Endothelial cell of umbilical vein (primary cell): Measurements from ENCODE around the gene ZNF304. TPM values are rescaled to one million over a fixed set of nuclear protein-coding genes. Genes with fewer than 3 reads are reported as not detected.

Source experiments
- BruUV-seq: library from RNA; stranded (reverse); fragments of 400-500 nt; replicated peaks from 2 replicates; lab custom pipeline; 2021; lab: Mats Ljungman, UMichigan
- CTCF ChIA-PET: fragments of 300-600, 350-600 bp; sonication (Branson Sonifier 250); formaldehyde crosslinking; loops from one replicate; lab custom pipeline; 2021; ENCODE audit warnings: antibody characterized with exemption, inconsistent platforms; lab: Charles Lee
- POLR2A ChIA-PET: fragments of 300-600, 350-600 bp; sonication (Branson Sonifier 250); formaldehyde crosslinking; loops from one replicate; lab custom pipeline; 2021; ENCODE audit warnings: antibody characterized with exemption, inconsistent platforms; lab: Charles Lee
- DNase-seq: peaks from one replicate; pipeline ENCODE4 v3.0.0-alpha.2; 2011; ENCODE audit warnings: low read depth, low spot score
- FAIRE-seq: peaks from 2 replicates; lab custom pipeline; 2011; peaks lifted over from hg19 to GRCh38; lab: Jason Lieb, UNC
- H2AFZ ChIP-seq: 2 replicates; pipeline ENCODE4 v1.6.0; 2012; ENCODE audit warnings: low read depth, low read length, control low read depth, inconsistent platforms
- H3K27ac ChIP-seq: 2 replicates; pipeline ENCODE4 v1.5.1; 2011; ENCODE audit warnings: low read depth, mild to moderate bottlenecking, control low read depth, low read length, moderate library complexity; ENCODE audit not compliant: insufficient read depth
- H3K27me3 ChIP-seq, 2 experiments: 2 replicates each; pipeline versions ENCODE4 v1.6.0 to v1.6.1; 2011; ENCODE audit warnings: low read length in 2 of 2, mixed read lengths in 1 of 2; ENCODE audit not compliant: control insufficient read depth in 2 of 2, insufficient read depth in 2 of 2
- H3K36me3 ChIP-seq, 2 experiments: 2 replicates in 1 of 2; 3 replicates in 1 of 2; pipeline ENCODE4 v1.5.1; 2011; ENCODE audit warnings: low read length in 2 of 2, mild to moderate bottlenecking in 1 of 2, moderate library complexity in 1 of 2; ENCODE audit not compliant: control insufficient read depth in 2 of 2, insufficient read depth in 2 of 2; ENCODE audit errors: extremely low read depth in 1 of 2
- H3K4me1 ChIP-seq: 3 replicates; pipeline ENCODE4 v1.5.1; 2011; ENCODE audit warnings: mild to moderate bottlenecking, low read length; ENCODE audit not compliant: control insufficient read depth, insufficient read depth; ENCODE audit errors: extremely low read depth
- H3K4me2 ChIP-seq: 2 replicates; pipeline ENCODE4 v1.6.1; 2011; ENCODE audit warnings: low read length, control low read depth, mixed read lengths; ENCODE audit not compliant: insufficient read depth
- H3K4me3 ChIP-seq, 3 experiments: fragments of 200-600 bp in 1 of 3; sonication (generic), shearing (Covaris generic) in 1 of 3; replicated peaks in 1 of 3; 2 replicates each; pipeline ENCODE4 v1.5.1; 2011 to 2016; ENCODE audit warnings: control low read depth in 3 of 3, low read length in 3 of 3, mild to moderate bottlenecking in 2 of 3, inconsistent platforms in 1 of 3, low read depth in 1 of 3, moderate library complexity in 1 of 3; ENCODE audit not compliant: insufficient read depth in 1 of 3
- H3K79me2 ChIP-seq: 2 replicates; pipeline ENCODE4 v1.6.0; 2012; ENCODE audit warnings: low read length, inconsistent platforms; ENCODE audit not compliant: control insufficient read depth, insufficient read depth
- H3K9ac ChIP-seq: replicated peaks from 2 replicates; pipeline ENCODE3; 2011; ENCODE audit warnings: low read length, control low read depth; ENCODE audit not compliant: insufficient read depth; ENCODE audit errors: extremely low read depth
- H3K9me1 ChIP-seq: replicated peaks from 3 replicates; pipeline ENCODE4 v1.6.0; 2011; ENCODE audit warnings: mild to moderate bottlenecking, low read length; ENCODE audit not compliant: control insufficient read depth, insufficient read depth; ENCODE audit errors: extremely low read depth
- H3K9me3 ChIP-seq: replicated peaks from 2 replicates; pipeline ENCODE4 v1.5.1; 2012; ENCODE audit warnings: low read length, inconsistent platforms; ENCODE audit not compliant: control insufficient read depth, insufficient read depth
- H4K20me1 ChIP-seq: replicated peaks from 2 replicates; pipeline ENCODE3; 2011; ENCODE audit warnings: mild to moderate bottlenecking, low read length; ENCODE audit not compliant: control insufficient read depth, insufficient read depth; ENCODE audit errors: extremely low read depth
- EZH2 ChIP-seq: IDR thresholded peaks from 2 replicates; pipeline ENCODE4 v1.6.1; 2012; ENCODE audit warnings: borderline replicate concordance, low read depth, mild to moderate bottlenecking, moderate library complexity, low read length, inconsistent platforms; ENCODE audit not compliant: severe bottlenecking
- FOS ChIP-seq: IDR thresholded peaks from 2 replicates; pipeline ENCODE4 v1.6.1; 2011; ENCODE audit warnings: mild to moderate bottlenecking, low read length, moderate library complexity, borderline replicate concordance; ENCODE audit not compliant: insufficient read depth
- GATA2 ChIP-seq: IDR thresholded peaks from 2 replicates; pipeline ENCODE4 v1.7.0; 2011; ENCODE audit warnings: low read depth, mild to moderate bottlenecking, moderate library complexity, mixed read lengths, low read length; ENCODE audit not compliant: insufficient read length, insufficient read depth
- JUN ChIP-seq: IDR thresholded peaks from 2 replicates; pipeline ENCODE4 v1.6.1; 2011; ENCODE audit warnings: borderline replicate concordance, low read depth; ENCODE audit not compliant: insufficient read length, insufficient read depth
- MYC ChIP-seq: IDR thresholded peaks from one replicate; pipeline ENCODE4 v1.6.1; 2011; ENCODE audit warnings: mild to moderate bottlenecking, low read depth, low read length
- POLR2A ChIP-seq: IDR thresholded peaks from 2 replicates; pipeline ENCODE4 v1.6.1; 2012; ENCODE audit warnings: low read depth, mild to moderate bottlenecking, control low read depth, low read length
- POLR2AphosphoS5 ChIP-seq: IDR thresholded peaks from 2 replicates; pipeline ENCODE4 v1.6.1; 2012; ENCODE audit warnings: low read depth, mild to moderate bottlenecking, control low read depth, low read length, moderate library complexity; ENCODE audit not compliant: insufficient read depth
- dilution Hi-C: fragments of 300-500 bp; cut with MboI; formaldehyde crosslinking; loops from one replicate; pipeline ENCODE4 v1.15.0; 2019; ENCODE audit warnings: low sequenced_read_pairs; ENCODE audit not compliant: extremely low pct_ligation_motif_present
- intact Hi-C: fragments of 100-400 bp; cut with micrococcal nuclease; formaldehyde crosslinking; loops from one replicate; pipeline ENCODE4 v1.10.0; 2022
- polyA plus RNA-seq, 4 experiments: library from polyadenylated mRNA; depleted of rRNA in 3 of 4; stranded (reverse) in 3 of 4; unstranded in 1 of 4; fragments of >200 nt; gene quantifications; 2 replicates each; pipeline versions ENCODE4 v1.2.1 to v1.2.3, GENCODE V29; 2011 to 2012; ENCODE audit warnings: missing spikeins in 1 of 4
- total RNA-seq: library from RNA; stranded (reverse); gene quantifications from 2 replicates; pipeline ENCODE4 v1.2.3, GENCODE V29; 2021
- TF ChIP-seq, protein P1 (sequence below): IDR thresholded peaks from 2 replicates; pipeline ENCODE4 v1.6.1; 2011; ENCODE audit not compliant: insufficient read depth, insufficient read length
- TF ChIP-seq, protein P2 (sequence below), 2 donors: IDR thresholded peaks; 1 replicate in 1 of 2; 2 replicates in 1 of 2; pipeline ENCODE4 v1.5.1; 2011; ENCODE audit warnings: low read length in 2 of 2, mild to moderate bottlenecking in 2 of 2, moderate library complexity in 2 of 2, control low read depth in 1 of 2, inconsistent platforms in 1 of 2, low read depth in 1 of 2; ENCODE audit not compliant: insufficient read depth in 1 of 2; ENCODE audit errors: extremely low read depth in 1 of 2

Gene ZNF304
- total and polyA plus RNA-seq, 2 donors (not counting 3 experiments of a cell fraction or from before 2014, with no cell fraction given): 2.5 to 5.3 TPM

DNA sequence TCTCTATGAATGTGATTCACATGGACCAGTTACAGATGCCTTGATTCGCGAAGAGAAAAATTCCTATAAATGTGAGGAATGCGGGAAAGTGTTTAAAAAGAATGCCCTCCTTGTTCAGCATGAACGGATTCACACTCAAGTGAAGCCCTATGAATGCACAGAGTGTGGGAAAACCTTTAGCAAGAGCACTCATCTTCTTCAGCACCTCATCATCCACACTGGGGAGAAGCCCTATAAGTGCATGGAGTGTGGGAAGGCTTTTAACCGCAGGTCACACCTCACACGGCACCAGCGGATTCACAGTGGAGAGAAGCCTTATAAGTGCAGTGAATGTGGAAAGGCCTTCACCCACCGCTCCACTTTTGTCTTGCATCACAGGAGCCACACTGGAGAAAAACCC, 23.1 kb upstream of the ZNF304 start:
- H4K20me1 ChIP-seq: no peaks in the 10 kb centered on the region
- POLR2A ChIA-PET: no interaction called here
- CTCF ChIA-PET: no interaction called here
- H3K9ac ChIP-seq: no peak overlapping the region
- H3K4me2 ChIP-seq: no peak overlapping the region
- peaks cover 7% of the 10 kb centered on the region for H3K9me3 ChIP-seq
- no peak for DNase-seq
- TF ChIP-seq POLR2A (no peak), EZH2 (no peak), MYC (no peak), JUN (no peak), POLR2AphosphoS5 (no peak), FOS (no peak), GATA2 (no peak)
- TF ChIP-seq, protein P1, sequence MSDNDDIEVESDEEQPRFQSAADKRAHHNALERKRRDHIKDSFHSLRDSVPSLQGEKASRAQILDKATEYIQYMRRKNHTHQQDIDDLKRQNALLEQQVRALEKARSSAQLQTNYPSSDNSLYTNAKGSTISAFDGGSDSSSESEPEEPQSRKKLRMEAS: no peak
- TF ChIP-seq, protein P2, sequence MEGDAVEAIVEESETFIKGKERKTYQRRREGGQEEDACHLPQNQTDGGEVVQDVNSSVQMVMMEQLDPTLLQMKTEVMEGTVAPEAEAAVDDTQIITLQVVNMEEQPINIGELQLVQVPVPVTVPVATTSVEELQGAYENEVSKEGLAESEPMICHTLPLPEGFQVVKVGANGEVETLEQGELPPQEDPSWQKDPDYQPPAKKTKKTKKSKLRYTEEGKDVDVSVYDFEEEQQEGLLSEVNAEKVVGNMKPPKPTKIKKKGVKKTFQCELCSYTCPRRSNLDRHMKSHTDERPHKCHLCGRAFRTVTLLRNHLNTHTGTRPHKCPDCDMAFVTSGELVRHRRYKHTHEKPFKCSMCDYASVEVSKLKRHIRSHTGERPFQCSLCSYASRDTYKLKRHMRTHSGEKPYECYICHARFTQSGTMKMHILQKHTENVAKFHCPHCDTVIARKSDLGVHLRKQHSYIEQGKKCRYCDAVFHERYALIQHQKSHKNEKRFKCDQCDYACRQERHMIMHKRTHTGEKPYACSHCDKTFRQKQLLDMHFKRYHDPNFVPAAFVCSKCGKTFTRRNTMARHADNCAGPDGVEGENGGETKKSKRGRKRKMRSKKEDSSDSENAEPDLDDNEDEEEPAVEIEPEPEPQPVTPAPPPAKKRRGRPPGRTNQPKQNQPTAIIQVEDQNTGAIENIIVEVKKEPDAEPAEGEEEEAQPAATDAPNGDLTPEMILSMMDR (IDR thresholded peaks at IDR 0.05; ENCODE audit: extremely low read depth in 1 of 2, insufficient read depth in 1 of 2, low read depth in 1 of 2, low read length in 2 of 2): no peak
- no peaks in the 10 kb centered on the region for H3K27me3 ChIP-seq
- H3K79me2 ChIP-seq: peaks cover 2% of the 10 kb centered on the region
- no peak overlapping the region for H3K4me3 ChIP-seq
- FAIRE-seq: no peak
- H3K9me1 ChIP-seq: no peaks in the 10 kb centered on the region
- dilution Hi-C loops: no loop called here
- H3K4me1 ChIP-seq: no peaks in the 10 kb centered on the region
- H3K27ac ChIP-seq: no peak overlapping the region
- no TSS peak for BruUV-seq
- peaks cover 11 to 39% of the 10 kb centered on the region in 2 experiments for H3K36me3 ChIP-seq
- intact Hi-C loops: no loop called here
- H2AFZ ChIP-seq: no peak overlapping the region
